GDM1 (cell line): Measurements from ENCODE around the gene RASIP1.
"Not testable (repeated sequence)": the region's sequence is repeated elsewhere in the genome, so short reads cannot be mapped to it uniquely, and the experiment has no call there.

Source experiments
- DNase-seq: peaks from one replicate; lab custom pipeline; 2025; lab: John Stamatoyannopoulos, UW

RASIP1 gene, protein sequence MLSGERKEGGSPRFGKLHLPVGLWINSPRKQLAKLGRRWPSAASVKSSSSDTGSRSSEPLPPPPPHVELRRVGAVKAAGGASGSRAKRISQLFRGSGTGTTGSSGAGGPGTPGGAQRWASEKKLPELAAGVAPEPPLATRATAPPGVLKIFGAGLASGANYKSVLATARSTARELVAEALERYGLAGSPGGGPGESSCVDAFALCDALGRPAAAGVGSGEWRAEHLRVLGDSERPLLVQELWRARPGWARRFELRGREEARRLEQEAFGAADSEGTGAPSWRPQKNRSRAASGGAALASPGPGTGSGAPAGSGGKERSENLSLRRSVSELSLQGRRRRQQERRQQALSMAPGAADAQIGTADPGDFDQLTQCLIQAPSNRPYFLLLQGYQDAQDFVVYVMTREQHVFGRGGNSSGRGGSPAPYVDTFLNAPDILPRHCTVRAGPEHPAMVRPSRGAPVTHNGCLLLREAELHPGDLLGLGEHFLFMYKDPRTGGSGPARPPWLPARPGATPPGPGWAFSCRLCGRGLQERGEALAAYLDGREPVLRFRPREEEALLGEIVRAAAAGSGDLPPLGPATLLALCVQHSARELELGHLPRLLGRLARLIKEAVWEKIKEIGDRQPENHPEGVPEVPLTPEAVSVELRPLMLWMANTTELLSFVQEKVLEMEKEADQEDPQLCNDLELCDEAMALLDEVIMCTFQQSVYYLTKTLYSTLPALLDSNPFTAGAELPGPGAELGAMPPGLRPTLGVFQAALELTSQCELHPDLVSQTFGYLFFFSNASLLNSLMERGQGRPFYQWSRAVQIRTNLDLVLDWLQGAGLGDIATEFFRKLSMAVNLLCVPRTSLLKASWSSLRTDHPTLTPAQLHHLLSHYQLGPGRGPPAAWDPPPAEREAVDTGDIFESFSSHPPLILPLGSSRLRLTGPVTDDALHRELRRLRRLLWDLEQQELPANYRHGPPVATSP

DNA sequence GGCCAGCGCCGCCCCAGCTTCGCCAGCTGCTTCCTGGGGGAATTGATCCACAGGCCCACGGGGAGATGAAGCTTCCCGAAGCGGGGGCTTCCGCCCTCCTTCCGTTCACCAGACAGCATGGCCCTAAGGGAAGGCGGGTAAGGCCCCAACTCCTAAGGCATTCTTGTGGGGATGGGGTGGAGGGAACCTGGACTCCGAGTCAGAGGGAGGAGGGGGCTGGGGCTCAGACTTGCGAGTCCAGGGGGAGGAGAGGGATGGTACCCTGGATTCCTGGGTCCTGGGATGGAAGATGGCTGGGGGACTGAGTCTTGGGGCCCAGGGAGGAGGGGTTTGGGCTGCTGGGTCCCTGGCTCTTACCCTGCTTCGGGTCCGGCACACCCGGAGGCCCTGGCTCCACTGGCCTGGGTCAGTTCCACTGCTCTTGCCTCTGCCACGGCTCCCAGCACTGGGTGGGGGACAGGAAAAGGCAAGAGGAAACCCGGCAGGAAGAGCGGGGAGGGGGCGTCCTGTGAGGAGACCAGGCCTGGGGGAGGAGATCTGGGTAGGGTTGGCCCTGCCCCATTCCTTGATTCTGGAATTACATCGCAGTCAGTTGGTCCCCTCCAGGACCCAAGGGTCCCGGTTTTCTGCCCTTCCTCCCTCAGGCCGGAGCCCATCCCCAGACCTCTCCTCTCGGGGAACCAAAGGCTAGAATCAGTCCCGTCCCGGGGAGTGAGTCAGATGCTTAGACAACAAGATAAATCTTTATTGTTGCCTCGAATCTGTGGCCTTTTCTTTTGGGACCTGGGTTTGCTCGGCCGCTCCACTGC, at the start of gene RASIP1:
TSS of gene RASIP1 (minus strand) at position 447 of the 809 bp plus-strand sequence. CDS start at position 119, 328 bp downstream.
- DNase-seq = no peak

DNA sequence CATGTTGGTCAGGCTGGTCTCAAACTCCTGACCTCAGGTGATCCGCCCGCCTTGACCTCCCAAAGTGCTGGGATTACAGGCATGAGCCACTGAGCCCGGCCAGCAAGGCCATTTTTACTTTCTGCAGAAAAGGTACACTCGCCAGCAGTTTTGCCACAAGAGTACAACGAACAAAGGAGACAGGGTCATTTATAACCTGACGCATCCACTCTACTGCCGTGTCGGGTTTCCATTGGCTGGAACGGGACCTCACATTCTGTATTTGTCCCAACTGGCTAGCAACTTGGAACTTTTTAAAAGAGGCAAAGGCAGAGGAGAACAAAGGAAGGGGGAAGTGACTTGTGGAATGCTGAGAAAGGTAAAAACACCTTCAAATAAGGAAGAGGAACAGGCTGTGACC, 46.9 kb upstream of the RASIP1 start:
- not testable (repeated sequence) for DNase-seq

DNA sequence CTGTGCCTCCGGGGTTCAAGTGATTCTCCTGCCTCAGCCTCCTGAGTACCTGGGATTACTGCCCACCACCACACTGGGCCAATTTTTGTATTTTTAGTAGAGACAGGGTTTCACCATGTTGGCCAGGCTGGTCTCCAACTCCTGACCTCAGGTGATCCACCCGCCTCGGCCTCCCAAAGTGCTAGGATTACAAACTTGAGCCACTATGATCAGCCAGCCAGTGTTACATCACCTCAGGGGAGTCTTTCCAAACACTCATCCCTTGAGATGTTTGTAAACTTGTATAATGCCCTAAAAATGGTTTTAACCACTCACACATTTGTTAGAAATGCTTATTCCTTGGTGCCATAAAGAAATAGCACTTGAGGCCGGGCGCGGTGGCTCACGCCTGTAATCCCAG, 46.0 kb upstream of the RASIP1 start:
- DNase-seq = not testable (repeated sequence)

DNA sequence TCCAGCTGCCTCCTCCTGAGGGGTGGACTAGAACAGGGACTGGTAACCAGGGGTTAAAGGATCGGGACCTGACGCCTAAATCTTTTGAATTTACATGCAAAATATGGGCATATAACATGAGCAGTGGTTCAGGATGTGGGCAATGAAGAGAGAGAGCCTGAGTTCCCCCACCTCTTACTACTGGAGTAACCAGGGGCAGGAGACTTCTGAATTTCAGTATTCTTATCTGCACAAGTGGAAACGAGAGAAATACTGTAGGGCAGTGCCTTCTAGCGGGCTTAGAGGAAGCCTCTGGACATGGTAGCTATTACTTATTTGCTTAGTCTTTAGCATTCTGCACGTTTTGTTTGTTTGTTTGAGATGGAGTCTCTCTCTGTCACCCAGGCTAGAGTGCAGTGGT, 44.1 kb upstream of the RASIP1 start:
- DNase-seq = no peak

DNA sequence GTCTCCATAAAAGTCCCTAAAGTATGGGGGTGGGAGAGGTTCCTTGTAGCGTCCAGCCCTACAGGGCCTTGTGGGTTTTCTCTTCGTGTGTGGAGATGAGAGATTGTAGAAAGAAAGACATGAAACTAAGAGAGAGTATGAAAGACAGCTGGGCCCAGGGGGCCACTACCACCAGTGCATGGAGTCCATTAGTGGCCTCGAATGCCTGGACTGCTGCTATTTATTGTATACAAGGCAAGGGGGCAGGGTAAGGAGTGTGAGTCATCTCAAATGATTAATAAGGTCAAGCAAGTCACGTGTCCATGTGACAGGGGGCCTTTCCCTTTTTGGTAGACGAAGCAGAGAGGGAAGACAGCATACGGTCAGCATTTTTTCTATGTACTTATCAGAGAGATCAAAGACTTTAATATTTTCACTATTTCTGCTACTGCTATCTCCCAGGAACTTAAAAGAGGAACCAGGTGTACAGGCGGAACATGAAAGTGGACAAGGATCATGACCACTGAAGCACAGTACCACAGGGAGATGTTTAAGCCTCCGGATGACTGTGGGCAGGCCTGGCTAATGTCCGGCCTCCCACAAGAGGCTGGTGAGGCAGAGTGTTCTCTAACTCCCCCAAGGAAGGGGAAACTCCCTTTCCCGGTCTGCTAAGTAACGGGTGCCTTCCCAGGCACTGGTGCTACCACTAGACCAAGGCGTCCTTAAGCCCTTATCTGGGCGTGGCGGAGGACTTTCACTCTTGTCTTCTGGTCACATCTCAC, 40.4 kb upstream of the RASIP1 start:
- DNase-seq = no peak

DNA sequence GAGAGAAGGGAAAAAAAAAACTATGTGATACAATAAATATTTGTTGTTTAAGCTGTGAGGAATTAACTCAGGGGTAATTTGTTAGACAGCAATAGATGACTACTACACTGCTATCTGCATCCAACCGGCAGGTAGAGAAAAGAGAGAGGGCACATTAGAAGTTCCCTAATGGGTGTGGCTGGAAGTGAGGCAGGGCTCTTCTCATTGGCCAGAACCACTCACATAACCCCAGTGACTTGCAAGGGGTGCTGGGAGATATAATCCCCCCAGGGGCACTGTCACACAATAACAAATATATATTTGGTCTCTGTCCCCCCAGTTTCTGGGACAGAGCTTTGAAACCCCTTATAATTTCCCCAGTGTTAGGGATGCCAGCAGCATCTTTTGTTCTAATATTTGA, 39.2 kb upstream of the RASIP1 start:
- DNase-seq = no peak

DNA sequence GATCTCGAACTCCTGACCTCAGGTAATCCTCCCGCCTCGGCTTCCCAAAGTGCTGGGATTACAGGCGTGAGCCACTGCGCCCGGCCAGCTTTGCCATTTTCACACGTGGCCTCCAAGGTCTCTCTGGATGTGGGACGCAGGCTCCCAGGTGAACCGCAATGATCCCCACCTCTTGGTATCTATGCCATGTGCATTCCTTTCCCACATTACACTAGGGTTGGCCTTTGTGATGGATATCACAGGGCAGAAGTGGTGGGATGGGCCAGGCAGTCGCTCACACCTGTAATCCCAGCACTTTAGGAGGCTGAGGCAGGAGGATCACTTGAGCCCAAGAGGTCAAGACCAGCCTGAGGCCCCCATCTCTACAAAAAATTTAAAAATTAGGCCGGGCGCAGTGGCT, 37.3 kb upstream of the RASIP1 start:
- DNase-seq = no peak

DNA sequence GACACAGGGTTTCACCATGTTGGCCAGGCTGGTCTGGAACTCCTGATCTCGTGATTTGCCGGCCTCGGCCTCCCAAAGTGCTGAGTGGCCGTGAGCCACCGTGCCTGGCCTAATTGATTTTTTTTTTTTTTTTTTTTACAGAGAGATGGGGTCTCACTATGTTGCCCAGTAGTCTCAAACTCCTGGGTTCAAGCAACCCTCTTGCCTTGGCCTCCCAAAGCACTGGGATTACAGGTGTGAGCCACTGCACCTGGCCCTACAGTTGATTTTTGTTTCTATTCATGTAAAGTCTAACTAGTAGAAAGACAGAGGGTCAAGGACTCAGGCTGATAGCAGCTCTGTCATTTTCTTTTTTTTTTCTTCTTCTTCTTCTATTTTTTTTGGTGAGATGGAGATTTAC, 36.7 kb upstream of the RASIP1 start:
- no peak for DNase-seq

DNA sequence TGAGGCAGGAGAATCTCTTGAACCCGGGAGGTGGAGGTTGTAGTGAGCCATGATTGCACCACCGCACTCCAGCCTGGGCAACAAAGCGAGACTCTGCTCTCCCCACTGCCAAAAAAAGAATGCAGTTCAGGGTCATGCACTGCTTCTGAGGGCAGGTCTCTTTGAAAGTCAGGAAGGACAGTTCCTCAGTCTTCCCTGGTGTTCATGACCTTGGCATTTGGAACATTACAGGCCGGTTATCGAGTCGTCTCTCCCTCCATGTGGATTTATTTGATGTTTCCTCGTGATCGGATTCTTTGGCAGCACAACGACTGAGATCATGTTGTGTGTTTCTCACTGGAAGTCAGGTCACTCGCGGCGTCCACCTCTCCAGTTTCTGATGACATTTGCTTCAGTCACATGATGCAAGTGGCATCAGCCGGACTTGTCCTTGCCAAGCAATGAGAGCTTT, 32.1 kb upstream of the RASIP1 start:
- DNase-seq = no peak

DNA sequence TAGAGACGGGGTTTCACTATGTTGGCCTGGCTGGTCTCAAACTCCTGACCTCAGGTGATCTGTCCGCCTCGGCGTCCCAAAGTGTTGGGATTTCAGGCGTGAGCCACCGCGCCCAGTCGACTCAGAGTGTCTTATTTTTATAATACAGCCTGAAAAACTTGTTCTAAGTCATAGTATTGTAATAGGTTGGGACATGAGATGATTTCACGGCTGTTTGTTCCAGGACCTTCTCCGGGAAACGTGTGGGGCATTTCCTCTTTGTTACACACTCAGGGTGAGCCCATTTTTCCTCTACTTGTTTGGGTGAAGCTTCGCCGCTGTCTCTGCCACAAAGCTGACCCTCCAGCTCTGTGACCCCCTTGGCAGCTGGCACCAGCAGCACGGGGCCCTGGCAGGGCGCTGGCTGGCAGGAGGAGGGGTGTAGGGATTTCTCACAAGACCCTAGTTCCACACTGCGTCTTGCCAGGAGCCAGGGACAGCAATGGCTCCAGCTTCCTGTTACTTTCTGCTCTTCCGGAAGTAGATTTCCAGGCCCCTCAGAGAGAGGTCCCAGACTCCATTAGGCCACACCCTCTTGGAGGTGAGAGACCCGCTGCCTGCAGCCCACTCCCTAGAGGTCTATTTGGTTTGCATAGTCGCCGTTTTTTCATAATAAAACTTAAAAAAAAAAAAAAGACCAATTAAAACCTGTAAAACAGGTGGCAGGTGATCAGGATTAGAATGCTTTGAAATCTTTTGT, 30.5 kb upstream of the RASIP1 start:
- no peak for DNase-seq

DNA sequence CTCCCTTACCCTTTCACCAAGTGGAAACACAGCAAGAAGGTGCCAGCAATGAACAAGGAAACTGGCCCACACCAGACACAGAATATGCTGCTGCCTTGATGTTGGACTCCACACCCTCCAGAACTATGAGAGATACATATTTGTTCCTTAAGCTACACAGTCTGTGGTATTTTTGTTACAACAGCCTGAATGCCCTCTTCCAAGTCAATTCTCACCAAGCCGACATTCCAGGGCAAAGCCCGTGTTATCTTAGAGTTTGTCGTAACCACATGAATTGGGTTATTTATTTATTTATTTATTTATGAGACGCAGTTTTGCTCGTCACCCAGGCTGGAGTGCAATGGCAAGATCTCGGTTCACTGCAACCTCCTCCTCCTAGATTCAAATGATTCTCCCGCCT, 29.9 kb upstream of the RASIP1 start:
- DNase-seq = no peak

DNA sequence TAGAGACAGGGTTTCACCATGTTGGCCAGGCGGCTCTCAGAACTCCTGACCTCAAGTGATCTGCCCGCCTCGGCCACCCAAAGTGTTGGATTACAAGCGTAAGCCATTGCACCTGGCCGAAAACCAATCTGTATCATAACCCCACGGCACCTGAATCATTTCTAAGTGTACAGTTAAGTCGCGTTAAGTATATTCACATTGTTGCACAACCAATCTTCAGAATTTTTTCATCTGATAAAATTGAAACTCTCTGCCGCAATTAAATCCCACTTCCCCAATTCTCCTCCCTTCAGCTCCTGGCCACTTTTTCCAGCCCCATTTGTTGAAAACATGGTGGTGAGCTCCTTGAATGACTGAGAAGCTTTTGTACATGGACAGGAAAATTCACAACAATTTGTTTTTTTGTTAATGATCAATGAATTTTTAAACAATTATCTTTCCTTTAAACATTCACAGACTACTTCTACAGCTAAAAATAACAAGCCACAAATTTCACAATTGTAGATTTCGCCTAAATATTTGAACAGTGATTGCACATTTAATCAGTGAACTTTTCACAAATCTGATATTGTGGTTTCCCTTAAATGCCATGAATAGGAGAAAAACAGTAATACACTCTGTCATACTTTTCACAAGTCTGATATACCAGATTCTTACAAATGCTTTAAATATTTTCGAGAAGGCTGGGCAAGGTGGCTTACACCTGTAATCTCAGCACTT, 28.7 kb upstream of the RASIP1 start:
- DNase-seq = no peak

DNA sequence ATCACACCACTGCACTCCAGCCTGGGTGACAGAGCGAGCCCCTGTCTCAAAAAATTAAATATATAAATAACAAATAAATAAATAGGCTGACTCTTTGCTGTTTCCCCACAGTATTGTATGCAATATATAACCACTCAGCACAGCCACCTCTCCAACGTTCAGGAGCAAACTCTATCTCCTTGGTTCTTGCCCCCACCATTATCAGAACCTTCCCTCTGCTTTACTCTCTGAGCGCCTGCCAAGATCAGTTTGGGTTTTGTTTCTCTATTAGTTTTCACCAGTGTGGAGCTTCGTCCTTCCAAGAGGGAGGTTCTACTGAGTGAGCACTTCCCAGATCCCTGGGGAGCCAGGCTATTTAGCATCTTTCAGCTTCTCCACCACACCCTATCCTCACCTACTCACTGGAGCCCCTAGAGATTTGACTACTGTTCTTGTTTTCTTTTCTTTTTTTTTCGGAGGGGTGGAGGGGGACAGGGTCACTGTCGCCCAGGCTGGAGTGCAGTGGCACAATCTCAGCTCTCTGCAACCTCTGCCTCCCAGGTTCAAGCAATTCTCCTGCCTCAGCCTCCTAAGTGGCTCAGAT, 27.9 kb upstream of the RASIP1 start:
- not testable (repeated sequence) for DNase-seq

DNA sequence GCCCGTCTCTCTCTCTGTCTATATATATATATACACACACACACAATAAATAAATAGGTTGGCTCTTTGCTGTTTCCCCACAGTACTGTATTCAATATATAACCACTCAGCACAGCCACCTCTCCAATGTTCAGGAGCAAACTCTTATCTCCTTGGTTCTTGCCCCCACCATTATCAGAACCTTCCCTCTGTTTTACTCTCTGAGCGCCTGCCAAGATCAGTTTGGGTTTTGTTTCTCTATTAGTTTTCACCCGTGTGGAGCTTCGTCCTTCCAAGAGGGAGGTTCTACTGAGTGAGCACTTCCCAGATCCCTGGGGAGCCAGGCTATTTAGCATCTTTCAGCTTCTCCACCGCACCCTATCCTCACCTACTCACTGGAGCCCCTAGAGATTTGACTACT, 25.4 kb upstream of the RASIP1 start:
- DNase-seq = not testable (repeated sequence)

DNA sequence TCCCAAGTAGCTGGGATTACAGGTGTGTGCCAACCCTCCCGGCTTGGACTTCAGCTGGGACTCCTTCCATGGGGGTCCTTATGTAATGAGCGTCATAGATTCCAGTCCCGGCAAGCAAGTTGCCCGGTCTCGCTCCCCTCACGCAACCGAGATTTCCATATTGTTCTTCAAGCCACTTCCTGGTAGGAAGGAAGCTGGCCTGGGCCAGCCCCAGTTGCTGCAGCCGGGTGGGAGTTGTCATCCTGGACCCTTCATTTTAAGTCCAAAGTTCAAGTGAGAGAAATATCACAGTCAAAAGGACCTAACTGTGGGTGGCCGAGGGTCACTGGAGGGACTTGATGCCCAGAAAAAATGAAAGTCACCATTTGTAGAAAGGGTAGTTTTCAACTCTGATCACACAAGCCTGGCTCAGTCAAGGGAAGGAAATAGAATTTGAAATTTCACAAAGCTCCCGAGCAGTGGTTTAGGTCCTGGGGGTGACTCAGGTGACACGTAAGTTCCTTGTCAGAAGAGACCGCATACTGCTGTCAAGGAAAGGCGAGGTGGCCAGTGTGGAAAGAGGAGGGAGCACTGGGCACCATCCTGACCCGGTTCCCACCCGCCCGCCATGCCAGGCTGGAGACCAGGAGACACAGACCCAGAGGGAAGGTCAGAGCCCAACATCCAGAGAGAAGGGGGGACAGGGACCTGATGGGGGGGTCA, 20.2 kb upstream of the RASIP1 start:
- DNase-seq = no peak

DNA sequence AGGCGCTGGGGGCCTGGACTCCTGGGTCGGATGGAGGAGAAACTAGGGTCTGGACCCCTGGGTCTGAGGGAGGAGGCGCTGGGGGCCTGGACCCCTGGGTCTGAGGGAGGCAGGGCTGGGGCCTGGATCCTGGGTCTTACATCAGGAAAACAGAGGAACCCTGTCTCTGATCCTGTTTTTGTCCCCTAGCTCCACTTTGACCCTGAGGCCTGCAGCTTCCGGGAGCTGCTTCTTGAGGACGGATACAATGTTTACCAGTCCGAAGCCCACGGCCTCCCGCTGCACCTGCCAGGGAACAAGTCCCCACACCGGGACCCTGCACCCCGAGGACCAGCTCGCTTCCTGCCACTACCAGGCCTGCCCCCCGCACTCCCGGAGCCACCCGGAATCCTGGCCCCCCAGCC, 17.3 kb upstream of the RASIP1 start:
- no peak for DNase-seq

DNA sequence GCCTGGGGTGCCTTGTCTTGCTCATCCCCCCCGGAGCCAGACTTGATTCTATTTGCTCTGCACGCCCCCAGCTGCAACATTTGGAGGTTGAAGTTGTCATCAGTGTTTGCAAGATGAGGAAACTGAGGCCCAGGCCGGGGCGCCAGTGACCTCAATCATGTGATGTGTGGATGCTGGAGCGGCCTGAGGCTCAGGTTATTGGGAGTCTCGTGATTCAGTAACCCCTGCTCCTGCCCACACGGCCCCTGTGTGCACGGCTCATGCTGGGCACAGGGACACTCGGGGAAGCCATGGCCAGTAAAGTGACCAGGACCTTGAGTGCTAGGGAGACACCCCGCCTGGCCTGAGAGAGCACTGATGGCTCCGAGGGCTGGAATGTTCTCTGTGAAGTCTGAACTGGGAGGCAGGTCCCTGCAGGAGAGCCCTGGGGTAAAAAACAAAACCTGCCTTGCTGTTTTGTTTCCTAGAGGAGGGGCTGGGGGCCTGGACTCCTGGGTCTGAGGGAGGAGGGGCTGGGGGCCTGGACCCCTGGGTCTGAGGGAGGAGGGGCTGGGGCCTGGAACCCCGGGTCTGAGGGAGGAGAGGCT, 16.8 kb upstream of the RASIP1 start:
- no peak for DNase-seq

DNA sequence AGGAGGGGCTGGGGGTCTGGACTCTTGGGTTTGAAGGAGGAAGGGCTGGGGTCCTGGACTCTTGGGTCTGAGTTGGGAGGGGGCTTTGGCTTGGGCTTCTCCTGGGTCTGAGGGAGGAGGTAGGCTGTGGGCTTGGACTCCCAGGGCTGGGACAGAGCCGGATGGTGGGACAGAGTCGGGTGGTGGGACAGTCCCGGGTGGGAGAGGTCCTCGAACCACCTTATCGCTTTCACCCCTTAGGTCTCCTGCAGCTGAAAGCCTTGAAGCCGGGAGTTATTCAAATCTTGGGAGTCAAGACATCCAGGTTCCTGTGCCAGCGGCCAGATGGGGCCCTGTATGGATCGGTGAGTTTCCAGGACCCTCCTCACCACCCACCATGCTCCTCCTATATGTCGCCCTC, 16.3 kb upstream of the RASIP1 start:
- DNase-seq = no peak
